Measurements from ENCODE around the gene LSS.
A peak's percentile ranks its signal among the peaks of the same experiment; 100 is the strongest.

LSS gene

GRCh38 chr21:46228345-46229051, at the start of gene LSS:
TSS of gene LSS (minus strand) at chr21:46228774. CDS start at chr21:46228745, 29 bp downstream.
- Histone ChIP-seq H3K27me3 (ENCODE audit: insufficient read depth, low read length, poor library complexity, severe bottlenecking) (no peaks in the 10 kb centered on the region), H3K9me2 (replicated peaks; ENCODE audit: low read depth, low read length) (no peaks in the 10 kb centered on the region), H4K20me1 (ENCODE audit: insufficient read depth, low read length, poor library complexity, severe bottlenecking) (peaks cover 26% of the 10 kb centered on the region), H3F3A (ENCODE audit: low read depth) (no peaks in the 10 kb centered on the region), H3K4me3 (ENCODE audit: low read length, poor library complexity, severe bottlenecking) (peak within 1 kb of the TSS; percentile 90), H3K9ac (ENCODE audit: low read depth, low read length, poor library complexity, severe bottlenecking) (peak within 1 kb of the TSS; percentile 94), H3K4me1 (ENCODE audit: insufficient read depth, low read length, poor library complexity, severe bottlenecking) (peaks cover 65% of the 10 kb centered on the region), H3K9me3 (ENCODE audit: insufficient read depth, low read depth, low read length) (no peaks in the 10 kb centered on the region), H3K4me2 (ENCODE audit: low read depth, low read length, poor library complexity, severe bottlenecking) (peak within 1 kb of the TSS; percentile 98), H3K36me3 (ENCODE audit: insufficient read depth, low read length) (no peaks in the 10 kb centered on the region), H3K79me2 (ENCODE audit: insufficient read depth, low read length) (peaks cover 79% of the 10 kb centered on the region), H2AFZ (ENCODE audit: low read length) (peak within 1 kb of the TSS; percentile 94)
- TF ChIP-seq EZH2phosphoT487 (IDR thresholded peaks at IDR 0.05; ENCODE audit: borderline replicate concordance) (no peak), CTCF (conservative IDR thresholded peaks at IDR 0.05; ENCODE audit: low read length) (no peak)

GRCh38 chr21:46274797-46275390, 46.3 kb upstream of the LSS start:
- H3K4me3 ChIP-seq (ENCODE audit: low read length, poor library complexity, severe bottlenecking) = no peak overlapping the region
- no peaks in the 10 kb centered on the region for H3K9me2 ChIP-seq (replicated peaks; ENCODE audit: low read depth, low read length)
- no peak for TF ChIP-seq CTCF (conservative IDR thresholded peaks at IDR 0.05; ENCODE audit: low read length)
- no peak for TF ChIP-seq EZH2phosphoT487 (IDR thresholded peaks at IDR 0.05; ENCODE audit: borderline replicate concordance)
- no peak overlapping the region for H3K9ac ChIP-seq (ENCODE audit: low read depth, low read length, poor library complexity, severe bottlenecking)
- H3K79me2 ChIP-seq (ENCODE audit: insufficient read depth, low read length) = peaks cover 15% of the 10 kb centered on the region; the same call in 1 of the 2 replicates
- H4K20me1 ChIP-seq (ENCODE audit: insufficient read depth, low read length, poor library complexity, severe bottlenecking) = peaks cover 3% of the 10 kb centered on the region
- H3K27me3 ChIP-seq (ENCODE audit: insufficient read depth, low read length, poor library complexity, severe bottlenecking) = no peaks in the 10 kb centered on the region
- no peak overlapping the region for H3K4me2 ChIP-seq (ENCODE audit: low read depth, low read length, poor library complexity, severe bottlenecking)
- H2AFZ ChIP-seq (ENCODE audit: low read length) = no peak overlapping the region
- peaks cover 4% of the 10 kb centered on the region for H3K4me1 ChIP-seq (ENCODE audit: insufficient read depth, low read length, poor library complexity, severe bottlenecking)
- H3K9me3 ChIP-seq (ENCODE audit: insufficient read depth, low read depth, low read length) = no peaks in the 10 kb centered on the region
- H3K36me3 ChIP-seq (ENCODE audit: insufficient read depth, low read length) = peaks cover 68% of the 10 kb centered on the region
- no peaks in the 10 kb centered on the region for H3F3A ChIP-seq (ENCODE audit: low read depth)

GRCh38 chr21:46273341-46273740, 44.8 kb upstream of the LSS start:
- Histone ChIP-seq H3K4me3 (ENCODE audit: low read length, poor library complexity, severe bottlenecking) (no peak overlapping the region), H3K79me2 (ENCODE audit: insufficient read depth, low read length) (peaks cover 7% of the 10 kb centered on the region; the same call in 1 of the 2 replicates), H3K9me3 (ENCODE audit: insufficient read depth, low read depth, low read length) (no peaks in the 10 kb centered on the region), H2AFZ (ENCODE audit: low read length) (no peak overlapping the region), H3K4me2 (ENCODE audit: low read depth, low read length, poor library complexity, severe bottlenecking) (no peak overlapping the region), H4K20me1 (ENCODE audit: insufficient read depth, low read length, poor library complexity, severe bottlenecking) (no peaks in the 10 kb centered on the region), H3K27me3 (ENCODE audit: insufficient read depth, low read length, poor library complexity, severe bottlenecking) (no peaks in the 10 kb centered on the region), H3K9ac (ENCODE audit: low read depth, low read length, poor library complexity, severe bottlenecking) (no peak overlapping the region), H3K9me2 (replicated peaks; ENCODE audit: low read depth, low read length) (no peaks in the 10 kb centered on the region), H3K36me3 (ENCODE audit: insufficient read depth, low read length) (peaks cover 72% of the 10 kb centered on the region; the same call in 1 of the 2 replicates), H3F3A (ENCODE audit: low read depth) (no peaks in the 10 kb centered on the region), H3K4me1 (ENCODE audit: insufficient read depth, low read length, poor library complexity, severe bottlenecking) (no peaks in the 10 kb centered on the region)
- TF ChIP-seq CTCF (conservative IDR thresholded peaks at IDR 0.05; ENCODE audit: low read length) (no peak), EZH2phosphoT487 (IDR thresholded peaks at IDR 0.05; ENCODE audit: borderline replicate concordance) (no peak)
